WI38 (cell line): ENCODE measurements around the gene KAZALD1.

Experiments
- H3K4me3 ChIP-seq: 2 replicates; pipeline ENCODE4 v1.5.1; 2011; ENCODE audit warnings: low read depth, mild to moderate bottlenecking, control low read depth, low read length
- TF ChIP-seq, protein P1 (sequence below): IDR thresholded peaks from 2 replicates; pipeline ENCODE4 v1.5.1; 2012; ENCODE audit warnings: low read depth, mild to moderate bottlenecking, control low read depth, low read length

Gene KAZALD1

DNA sequence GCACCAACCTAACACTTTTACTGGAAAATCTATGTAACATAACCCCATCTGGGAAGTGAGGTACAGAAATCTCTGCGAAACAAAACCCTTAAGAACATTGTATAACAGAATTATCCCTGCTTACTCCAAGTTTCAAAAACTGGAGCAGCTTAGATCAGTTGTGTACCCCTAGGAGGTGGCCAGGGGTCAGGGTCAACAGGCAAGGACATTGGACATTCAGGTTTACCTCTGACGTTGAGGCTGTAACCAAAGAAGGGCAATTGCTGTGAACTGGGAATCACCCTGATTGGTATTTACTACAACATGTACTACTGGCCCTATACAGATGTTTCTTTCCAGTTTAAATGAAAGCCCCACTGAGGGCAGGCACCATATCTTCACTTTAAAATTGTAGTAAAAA lies 17.7 kb upstream of the KAZALD1 start:
- H3K4me3 ChIP-seq: no peak overlapping the region
- TF ChIP-seq, protein P1, sequence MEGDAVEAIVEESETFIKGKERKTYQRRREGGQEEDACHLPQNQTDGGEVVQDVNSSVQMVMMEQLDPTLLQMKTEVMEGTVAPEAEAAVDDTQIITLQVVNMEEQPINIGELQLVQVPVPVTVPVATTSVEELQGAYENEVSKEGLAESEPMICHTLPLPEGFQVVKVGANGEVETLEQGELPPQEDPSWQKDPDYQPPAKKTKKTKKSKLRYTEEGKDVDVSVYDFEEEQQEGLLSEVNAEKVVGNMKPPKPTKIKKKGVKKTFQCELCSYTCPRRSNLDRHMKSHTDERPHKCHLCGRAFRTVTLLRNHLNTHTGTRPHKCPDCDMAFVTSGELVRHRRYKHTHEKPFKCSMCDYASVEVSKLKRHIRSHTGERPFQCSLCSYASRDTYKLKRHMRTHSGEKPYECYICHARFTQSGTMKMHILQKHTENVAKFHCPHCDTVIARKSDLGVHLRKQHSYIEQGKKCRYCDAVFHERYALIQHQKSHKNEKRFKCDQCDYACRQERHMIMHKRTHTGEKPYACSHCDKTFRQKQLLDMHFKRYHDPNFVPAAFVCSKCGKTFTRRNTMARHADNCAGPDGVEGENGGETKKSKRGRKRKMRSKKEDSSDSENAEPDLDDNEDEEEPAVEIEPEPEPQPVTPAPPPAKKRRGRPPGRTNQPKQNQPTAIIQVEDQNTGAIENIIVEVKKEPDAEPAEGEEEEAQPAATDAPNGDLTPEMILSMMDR: no peak

DNA sequence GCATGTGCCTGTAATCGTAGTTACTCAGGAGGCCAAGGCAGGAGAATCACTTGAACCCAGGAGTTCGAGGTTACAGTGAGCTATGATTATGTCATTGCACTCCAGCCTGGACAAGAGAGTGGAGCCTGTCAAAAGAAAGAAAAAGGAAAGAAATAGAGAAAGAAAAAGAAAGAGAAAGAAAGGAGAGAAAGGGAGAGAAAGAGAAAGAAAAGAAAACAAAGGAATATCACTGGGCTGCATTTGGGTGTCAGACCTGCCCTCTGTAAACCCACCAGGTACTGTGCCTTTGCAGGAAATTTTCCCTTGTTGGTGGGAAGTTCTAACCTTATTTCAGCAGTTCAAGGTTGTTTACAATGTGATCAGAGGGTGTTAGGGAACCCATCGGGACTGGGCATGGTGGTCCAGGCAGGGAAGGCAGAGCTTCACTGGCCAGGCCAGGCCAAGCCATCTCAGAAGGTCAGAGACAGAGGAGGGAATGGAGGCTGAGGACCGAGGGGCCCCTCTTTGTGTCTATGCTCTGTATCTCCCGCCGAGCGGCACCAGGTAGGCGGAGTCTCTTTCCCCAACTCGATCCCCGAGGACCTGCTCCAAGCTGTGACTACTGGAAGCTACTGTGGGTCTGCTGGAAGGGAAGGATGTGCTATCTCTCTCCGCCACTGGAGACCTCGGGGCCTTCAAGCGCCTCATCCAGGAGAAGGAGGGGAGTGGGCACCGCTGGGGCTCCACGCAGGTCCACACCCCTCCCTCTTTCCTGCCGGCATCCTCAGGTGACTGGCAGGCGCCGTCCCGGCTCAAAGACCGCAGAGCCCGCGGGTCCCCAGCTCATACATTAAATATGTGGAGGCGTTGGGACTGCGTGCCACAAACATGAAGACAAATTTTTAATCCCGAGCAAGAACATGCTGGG lies 15.2 kb upstream of the KAZALD1 start:
- TF ChIP-seq, protein P1: no peak
- H3K4me3 ChIP-seq: no peak overlapping the region

DNA sequence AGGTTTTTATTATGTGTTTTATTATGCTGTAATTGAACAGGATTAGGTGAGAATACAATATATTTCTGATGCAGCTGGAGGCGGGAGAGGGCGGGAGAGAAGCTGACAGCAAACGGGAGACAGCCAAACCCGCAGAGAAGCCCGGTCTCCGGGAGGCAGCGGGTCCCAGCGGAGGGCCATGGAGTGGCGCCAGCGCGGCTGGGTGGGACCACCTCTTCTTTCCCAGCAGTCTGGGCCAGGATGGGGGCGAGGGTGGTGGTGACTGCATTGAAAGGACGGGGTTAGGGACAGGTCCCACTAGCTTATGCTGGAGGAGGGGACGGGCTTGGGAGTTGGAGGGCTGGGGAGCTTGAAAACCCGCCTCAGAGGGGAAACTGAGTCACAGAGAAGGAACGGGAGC lies 14.5 kb upstream of the KAZALD1 start:
- no peak overlapping the region for H3K4me3 ChIP-seq
- TF ChIP-seq, protein P1: no peak

DNA sequence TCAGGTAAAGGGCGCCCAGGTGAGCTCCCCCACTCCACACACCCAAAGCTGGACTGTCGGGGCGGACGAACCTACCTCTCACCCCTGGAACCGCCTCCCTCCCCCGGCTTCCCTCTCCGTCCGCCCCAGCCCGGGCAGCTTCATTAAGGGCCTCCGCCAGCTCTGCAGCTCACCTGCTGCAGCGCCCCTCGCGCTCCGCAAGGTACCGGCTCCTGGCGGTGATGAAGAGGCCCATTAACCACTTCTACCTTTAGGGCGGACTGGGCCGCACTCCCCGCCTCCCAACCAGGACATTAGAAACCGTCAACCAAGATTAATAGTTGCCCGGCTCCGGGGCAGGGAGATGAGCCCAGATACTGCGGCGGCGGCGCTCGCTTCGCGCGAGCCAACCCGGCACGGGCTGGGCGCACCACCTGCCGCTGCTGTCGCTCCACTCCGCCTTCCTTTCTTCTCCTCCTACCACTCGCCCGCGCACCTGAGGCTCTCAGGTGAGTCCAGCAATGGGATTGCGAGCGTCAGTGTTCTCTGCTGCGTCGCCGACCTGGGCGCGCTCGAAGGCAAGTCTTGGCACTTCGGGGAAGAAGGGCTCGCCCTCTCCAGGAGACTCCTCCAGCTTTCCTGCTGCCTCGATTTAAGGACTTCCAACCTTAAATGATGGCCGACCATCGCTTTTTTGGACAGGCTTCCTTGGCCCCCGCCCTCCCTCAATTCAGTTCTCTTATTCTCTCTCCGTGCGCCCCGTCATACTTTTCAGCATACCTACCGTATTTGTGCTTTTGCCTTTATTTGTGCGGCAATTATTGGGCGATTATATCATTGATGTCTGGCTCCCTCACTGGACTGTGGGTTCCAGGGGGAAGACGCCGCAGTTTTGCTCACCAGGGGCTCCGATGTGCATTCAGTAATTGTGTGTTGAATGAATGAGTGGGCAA lies 13.6 kb upstream of the KAZALD1 start:
- TF ChIP-seq, protein P1: no peak
- no peak overlapping the region for H3K4me3 ChIP-seq

DNA sequence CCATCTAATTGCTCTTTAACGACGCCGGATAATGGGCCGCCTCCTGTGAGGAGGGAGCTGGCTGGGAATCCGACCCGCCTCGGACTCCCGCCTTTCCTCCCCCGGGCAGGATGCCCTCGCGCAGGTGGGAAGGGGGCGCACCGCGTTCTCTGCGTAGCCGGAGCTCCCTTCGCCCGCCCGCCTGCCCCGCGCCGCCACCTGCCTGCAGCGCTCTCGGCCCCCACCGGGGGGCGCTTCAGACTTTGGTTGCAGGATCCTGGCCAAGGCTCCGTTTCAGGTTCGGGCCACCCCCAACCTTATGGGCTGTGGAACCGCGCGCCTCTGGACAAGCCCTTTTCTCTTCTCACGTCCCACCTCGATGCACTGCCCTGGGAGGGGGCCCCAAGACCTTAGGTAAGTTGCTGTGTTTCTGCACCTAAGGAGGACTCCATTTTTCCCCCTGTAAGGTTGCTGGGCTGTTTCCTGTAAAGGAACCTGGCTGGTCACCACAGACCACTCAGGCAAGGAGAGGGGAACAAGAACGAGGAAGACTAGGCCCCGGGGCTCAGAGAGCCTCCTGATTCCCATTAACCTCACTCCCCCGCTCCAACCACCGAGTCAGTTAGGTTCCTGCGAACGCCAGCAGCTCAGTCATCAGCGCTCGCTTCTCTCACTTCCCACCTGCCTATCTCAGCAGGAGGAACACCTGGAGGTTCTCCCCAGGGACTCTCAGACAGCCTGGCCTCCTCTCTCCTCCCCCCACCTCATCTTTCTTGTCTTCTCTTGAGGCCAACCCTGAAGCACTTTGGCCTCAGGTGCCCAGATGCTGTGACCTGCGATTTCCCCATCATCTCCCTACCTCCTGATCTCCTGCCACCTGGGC lies 11.3 kb upstream of the KAZALD1 start:
- H3K4me3 ChIP-seq: peak overlapping the region; percentile 23; the same call in 1 of the 2 replicates
- TF ChIP-seq, protein P1: peak; percentile 85

DNA sequence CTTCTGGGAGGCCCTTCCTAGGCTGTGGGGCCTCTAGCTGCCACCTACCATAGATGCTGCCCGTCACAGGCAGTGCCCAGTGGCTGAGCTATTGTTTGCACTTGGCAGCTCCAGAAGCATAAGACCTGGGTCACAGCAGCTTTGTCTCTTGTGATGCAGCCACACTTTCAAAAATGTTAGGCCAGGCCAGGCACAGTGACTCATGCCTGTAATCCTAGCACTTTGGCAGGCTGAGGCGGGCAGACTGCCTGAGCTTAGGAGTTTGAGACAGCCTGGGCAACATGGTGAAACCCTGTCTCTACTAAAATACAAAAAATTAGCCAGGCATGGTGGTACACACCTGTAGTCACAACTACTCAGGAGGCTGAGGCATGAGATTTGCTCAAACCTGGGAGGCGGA lies 9.5 kb upstream of the KAZALD1 start:
- TF ChIP-seq, protein P1: no peak
- H3K4me3 ChIP-seq: no peak overlapping the region
